CD1c-positive myeloid dendritic cell (primary cell): ENCODE data around the gene MTOR.

ENCODE experiments used
- DNase-seq: peaks from one replicate; pipeline ENCODE4 v3.0.0-alpha.2; 2016; ENCODE audit errors: extremely low spot score

Gene MTOR

DNA sequence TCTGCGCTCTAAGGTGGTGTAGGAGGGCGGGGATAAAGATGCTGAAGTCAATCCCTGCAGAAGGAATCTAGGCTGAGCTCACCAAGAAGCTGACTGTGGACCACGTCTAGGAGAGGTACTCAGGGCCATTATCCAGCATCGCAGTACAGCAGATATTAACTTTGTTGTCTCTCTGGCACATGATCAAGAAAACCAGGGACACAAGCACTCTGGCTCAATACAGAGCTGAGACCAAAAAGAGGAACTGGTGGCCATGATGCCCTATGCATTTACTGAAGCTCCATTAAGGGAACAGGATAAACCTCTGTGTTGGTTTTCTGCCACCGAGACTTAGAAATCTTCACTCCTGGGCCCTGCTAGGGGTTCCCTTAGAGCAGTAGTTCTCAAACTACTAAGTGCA is 111.2 kb downstream of the MTOR start:
- DNase-seq: no peak

DNA sequence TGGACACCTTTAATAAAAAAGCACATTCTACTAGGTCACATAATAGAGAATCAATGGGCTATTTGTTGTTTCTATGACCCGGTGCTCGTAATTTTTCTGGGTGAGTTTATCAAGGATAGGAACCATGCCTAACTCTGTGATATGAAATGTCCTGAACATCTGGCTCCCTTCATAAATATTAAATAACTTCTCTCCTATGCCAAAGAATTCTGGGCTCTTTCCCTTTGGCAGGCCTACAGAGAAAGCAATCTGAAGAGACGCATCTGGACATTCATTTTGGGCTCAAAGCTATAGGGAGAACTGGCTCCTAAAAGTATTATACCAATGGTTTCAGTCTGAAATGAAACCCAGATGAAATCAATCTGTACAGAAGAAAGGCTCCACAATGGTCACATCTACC is 112.0 kb downstream of the MTOR start:
- no peak for DNase-seq

DNA sequence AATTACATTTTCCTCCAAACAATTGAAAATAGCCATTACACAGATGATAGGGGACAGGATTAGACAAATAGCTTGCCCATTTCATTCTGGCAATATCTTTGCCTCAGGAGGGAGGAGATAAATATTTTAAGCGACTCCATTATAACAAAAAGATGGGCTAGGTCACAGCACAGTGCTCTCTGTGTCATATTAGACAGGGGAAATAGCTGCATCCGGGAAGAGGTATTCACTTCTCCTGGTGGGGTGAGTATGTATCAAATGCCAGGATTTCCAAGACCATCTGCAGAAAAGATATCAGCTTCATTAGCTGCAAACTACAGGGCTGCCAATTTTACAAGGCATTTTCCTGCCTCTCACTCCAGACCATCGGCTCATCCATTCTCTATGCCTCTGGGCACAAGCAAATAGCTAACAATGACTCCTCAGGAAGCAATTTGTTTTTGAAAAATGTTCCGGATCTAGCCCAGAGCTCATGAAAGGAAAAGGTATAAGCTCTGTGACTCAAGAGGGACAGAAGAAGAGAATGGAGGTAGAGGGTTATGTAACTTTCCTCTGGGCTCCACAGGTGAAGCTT is 115.1 kb downstream of the MTOR start:
- DNase-seq: no peak

DNA sequence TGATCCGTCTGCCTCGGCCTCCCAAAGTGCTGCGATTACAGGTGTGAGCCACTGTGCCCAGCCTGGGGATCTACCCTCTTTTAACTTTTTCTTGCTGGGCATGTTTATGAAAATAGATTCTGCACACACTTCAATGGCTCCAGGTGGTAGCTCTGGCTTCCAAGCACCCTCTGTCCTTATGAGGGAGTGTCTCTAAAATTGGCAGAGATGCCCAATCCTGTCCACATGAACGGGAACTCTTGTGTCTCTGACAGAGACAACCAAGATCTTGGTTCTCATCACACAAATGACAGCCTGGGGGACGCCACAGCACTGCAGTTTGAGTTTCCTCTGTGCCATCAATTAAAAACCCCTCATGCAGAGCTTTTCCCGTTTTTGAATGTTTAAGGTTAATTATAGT is 116.6 kb downstream of the MTOR start:
- DNase-seq: no peak

DNA sequence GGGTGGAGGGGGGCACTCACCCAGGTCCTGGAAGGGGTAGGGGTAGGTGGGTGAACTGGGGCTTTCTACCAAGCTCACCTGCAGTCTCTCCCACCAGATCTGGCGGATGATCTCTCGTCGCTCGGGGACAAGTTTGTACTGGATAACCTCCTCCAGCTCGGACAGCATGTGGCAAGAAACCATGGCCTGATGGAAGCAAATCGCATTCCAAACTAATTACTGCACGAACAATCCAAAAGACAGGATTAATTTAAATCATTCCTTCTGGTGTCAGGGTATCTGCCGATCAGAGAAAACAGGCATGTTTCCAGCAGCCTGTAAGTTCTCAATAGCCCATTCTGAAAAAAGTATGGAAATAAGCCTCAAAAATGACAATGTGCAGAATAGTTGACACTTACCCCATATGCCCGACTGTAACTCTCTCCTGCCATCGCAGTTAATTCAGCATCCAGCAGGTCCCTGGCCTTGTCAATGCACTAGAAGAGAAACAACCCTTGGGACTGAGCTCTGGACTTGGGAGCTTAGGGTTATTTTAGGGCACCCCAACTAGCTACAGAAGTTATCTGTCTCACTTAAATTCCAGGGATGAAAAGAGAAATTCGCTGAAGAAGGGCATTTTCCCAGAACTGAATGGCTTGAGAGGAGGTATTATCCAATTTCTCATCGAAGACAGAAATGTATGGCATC is 117.6 kb downstream of the MTOR start:
- DNase-seq: no peak

DNA sequence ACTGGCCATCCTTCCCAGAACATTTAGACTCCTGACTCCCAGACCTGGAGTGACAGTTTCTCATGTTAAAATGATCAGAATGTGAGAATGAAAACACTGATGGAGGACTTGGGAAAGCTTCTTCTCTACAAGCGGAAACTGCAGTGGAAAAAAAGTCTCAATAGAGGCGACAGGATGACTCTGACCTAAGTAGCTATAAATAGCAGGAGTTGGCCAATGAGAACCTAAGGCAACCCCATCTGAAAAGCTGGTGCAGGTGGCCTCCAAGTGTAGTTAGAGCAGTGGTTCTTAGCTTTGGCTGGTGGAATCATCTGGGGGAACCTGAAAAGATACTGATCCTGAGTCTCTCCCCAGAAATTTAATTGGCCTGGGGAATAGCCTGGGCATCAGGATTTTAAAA is 118.4 kb downstream of the MTOR start:
- DNase-seq: no peak

DNA sequence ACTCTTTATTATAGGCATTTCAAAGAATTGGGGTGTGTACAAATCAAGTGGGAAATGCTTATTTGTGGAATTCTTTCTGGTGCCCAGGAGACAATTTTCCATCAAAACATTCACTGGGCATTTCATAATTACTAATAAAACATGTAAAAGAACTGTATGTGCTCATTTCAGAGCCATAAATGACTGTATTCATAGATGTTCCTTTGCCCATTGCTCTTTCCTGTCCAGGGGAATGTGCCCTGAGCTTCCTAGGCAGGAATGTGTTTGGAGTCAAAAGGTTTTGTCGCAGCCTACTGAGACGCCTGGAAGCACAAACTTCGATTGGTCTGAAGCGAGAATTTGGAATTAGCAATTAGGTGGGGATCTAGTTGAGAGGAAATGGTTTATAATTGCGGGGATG is 119.0 kb downstream of the MTOR start:
- DNase-seq: no peak

DNA sequence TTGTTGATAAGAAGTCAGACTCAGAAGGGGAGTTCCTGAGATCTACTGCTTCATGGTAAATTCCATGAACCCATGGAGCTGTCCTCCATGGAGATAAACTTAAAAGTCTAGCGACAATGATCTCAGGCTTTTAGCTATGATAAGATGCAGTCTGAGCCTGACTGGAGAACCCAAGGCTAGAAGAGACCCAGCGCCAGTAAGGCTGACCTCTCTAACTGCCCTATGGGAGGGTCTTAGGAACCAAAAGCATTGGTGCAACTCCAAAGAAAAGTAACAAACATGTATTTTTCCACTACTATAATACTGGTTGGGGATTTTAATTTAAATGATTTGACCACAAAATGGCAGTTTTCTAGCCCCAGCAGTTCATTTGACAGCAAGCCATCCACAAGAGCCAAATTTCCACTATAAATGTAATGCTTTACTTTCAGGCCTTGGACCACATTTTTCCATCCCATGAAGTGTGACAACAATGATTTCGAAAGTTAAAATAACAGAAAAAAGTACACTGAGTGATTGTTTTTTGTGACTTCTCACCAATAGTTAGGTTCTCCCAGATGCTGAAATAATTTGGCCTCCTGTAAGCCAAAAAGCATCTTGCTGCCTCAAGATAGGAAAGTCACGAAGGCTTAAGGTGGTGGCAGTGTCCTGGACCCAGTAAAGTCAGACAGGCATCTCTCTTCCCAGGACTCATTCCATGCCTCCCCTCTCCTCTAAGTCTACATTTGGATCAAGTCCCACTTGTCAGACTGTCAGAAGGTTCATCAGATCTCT is 119.5 kb downstream of the MTOR start:
- DNase-seq: no peak

DNA sequence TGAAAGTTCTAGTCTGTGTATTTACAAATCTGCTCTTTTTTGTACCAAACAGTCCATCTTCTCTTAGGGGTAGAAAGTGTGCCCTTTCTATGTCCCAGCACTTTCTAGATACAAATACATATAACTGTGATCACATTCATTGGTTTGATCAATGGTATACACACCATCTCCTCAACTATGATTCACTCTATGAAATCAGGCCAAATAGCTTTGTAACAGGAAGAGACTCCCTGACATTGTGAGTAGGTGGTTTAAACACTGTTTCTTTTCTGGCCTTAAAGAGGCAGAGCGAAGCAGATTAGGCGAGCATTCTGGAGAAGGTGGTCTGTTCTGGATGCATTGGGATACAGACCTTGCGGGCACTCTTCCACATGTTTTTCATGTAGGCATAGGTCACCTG is 123.4 kb downstream of the MTOR start:
- DNase-seq: no peak

DNA sequence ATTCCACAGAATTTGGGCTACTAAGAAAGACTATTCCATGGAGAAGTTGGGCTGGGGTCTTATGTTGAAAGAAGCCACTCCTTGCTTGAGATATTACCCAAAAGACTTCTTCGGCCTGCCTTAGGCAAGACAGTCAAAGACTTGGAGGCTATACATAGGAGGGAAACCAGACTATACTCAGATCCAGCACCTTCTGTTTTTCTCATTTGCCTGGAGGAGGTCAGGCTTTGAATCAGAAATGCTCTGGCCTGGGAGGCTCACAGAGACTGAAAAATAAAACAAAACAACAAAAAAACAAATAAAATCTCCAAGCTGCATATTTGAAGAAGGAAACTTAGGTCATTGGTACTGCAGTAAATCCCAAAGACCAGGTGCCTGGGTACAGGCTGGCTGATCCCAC is 124.3 kb downstream of the MTOR start:
- no peak for DNase-seq

DNA sequence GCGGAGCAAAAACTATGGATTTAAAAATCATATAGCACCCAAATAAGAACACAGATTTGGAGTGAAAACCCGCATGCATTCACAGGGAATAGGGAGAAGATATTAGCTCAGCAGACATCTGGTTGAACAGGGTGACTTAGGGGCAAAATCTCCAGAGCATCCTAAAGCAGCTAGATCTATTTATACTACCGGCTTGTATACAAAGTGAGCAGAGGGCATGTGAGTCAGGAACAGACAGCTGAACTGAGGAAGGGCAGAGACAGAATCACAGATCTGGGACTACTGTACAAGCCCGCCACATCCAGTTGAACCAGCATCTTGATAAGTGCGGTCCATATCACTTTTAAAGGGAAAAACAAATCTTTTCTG is 127.5 kb downstream of the MTOR start:
- no peak for DNase-seq

DNA sequence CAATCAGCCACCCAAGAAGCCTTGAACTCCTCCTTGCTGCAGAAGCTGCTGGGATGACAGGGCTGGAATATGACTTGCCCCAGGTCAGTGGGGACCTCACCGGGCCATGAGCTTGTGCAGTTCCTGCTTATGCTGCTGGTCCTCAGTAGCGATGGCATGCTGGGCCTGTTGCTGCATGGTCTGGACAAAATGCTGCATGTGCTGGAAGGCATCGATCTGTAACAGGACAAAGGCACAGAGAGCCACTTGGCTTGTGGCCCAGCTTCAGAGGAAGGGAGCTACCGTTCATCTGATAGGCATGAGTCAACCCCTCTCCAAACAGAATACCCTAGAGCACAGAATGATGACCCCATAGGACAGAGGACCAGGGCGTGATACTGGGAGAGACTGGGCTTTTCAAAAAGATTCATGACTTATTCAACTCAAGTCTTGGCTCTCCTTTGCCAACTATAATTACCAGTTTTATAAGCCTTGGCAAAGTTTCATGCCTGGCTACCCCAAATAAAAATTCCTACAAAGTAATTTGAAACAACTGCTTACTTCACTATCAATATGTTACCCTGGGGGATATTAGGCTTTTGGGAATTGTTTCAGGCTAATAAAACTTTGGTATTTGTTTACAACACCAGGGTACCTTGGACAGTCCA is 128.0 kb downstream of the MTOR start:
- no peak for DNase-seq

DNA sequence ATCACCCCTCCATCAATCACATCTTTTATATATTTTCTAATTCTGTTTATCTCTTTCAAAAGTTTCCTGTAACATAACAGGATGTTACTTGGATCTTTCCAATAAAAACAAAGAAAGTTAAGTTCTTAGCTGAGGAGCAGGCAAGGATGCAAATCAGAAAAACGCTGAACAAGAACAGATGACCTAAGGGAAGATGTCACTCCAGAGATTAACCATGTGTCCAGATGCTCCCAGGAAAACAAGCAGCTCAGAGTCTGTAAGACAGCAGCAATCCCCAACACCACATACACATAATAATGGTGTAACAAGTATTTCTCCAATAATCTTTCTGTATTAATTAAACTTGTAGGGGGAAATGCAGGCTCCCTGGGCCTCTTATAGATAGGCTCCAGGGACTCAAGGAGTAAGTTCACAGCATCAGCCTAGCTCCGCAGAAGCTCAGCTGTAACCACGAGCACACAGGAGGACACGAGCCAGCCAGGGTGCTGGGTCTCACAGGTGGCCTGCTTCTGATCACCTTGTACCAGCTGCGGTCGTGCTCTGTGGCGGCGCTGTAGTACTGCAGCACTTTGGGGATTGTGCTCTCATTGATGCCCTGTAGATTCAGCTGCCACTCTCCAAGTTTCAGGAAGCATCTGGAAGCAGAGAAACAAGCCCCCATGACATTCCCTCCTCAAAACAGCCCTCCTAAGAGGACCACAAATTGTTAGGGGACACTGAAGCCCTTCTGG is 129.6 kb downstream of the MTOR start:
- no peak for DNase-seq

DNA sequence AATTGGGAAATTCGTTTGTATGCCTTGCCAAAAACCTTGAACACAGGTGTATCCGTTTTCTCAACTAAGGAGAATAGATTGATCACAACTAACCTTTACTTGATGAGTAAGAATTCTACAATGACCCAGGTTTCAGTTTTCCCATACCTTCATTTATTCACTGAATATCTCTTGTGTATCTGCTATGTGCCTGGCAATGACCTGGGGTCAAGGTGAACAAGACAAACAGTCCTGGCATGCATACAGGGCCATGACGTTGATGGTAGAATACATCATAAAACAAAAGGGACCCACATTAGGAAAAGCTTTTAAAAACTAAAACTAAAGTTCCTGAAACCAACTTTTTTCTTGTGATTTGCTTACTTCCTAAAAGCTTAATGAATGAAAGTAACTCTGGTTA is 130.5 kb downstream of the MTOR start:
- no peak for DNase-seq

DNA sequence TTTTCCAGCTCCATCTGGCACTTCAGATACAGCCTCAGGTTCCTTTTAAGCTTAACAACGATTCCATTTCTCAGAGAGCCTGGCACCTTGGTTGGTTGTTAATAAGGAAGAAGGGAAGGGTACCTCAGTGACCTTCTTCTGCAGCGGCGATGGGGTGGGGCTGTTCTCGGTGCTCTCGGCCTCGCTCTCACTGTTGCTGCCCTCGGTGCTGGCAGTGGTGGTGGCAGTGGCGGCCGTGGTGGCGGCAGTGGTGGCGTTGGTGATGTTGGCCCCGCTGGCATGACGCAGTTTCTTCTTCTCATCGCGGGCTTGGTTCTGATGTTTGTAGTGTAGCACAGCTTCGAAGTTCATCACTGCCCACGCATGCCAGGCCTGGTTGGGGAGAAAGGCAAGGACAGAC is 131.9 kb downstream of the MTOR start:
- DNase-seq: no peak

DNA sequence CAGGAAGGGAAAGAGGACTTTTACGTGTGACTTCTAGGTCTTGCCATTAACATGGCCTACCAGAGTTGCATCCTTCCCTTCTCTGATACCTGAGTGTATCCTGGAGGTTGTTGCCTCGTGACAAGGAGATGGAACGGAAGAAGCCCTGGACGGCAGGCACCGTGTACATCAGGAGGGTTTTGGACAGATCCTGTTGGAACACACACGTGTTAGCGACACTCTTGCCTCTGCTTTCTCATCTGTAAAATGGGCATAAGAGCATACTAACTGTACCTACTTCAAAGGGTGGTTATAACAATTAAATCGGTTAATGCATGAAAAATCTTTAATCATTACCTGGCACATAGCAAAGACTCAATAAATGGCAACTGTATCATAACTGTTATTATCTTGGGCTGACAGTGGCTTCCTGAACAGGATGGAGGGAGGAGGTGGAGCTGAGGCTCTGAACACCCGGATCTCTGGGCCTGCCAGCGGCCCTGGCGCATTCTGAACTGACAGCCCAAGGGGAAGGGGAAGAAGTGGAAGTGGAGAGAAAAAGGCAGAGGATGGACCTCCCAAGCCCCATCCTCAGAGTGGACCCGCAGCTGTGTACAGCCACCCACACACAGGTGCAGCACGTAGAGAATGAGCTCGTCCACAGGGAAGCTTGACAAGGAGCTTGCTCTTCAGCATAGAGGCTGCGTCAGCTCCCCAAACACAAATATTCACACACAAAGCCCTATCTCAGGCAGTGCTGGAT is 132.5 kb downstream of the MTOR start:
- no peak for DNase-seq

DNA sequence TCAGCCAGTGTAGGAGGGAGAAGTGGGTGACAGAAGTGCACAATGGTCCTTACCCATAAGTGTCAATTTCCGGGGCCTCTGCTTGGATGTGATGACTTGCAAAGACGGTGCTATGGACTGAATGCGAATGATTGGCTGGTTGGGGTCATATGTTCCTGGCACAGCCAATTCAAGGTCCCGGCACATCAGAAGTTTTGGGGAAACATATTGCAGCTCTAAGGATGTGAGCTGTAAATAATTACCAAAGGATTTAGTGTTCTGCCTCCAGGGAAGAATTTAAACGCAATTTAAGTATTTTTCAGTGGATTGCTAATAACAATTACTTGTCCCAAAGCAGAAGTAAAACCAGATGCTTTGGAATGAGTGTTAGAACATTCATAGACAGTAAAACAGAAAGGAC is 135.8 kb downstream of the MTOR start:
- DNase-seq: no peak

DNA sequence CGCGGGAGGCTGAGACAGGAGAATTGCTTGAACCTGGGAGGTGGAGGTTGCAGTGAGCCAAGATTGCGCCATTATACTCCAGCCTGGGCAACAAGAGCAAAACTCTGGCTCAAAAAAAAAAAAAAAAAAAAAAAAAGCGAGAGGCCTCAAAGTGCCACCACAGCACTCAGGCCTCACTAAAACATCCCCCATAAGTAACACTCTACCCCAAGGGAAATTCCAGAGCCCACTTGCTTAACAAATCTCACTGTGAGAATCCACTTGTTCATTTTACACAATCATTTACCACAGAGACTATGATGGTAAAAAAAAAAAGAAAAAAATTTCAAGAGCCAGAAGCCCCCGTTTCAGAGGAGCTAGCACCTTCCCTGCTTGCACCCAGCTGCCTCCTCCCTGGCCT is 136.4 kb downstream of the MTOR start:
- no peak for DNase-seq

DNA sequence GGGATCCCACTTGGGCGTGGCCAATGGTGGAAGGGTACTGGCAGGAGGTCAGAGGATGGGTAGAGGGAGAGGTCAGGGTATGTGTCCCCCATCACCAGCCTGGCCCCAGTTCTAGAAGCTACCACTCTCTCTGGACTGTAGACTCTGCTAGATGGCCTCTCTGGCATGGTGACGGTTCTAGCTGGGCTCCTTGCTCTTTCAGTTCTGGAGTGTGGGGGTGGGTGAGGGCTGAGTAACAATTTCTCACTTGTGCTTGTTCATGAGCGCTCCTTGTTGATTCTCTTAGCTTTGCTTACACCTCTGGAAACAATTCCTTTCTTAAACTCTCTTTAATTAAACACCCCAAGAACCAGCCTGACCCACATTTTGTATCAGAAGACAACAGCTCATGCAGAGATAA is 137.4 kb downstream of the MTOR start:
- no peak for DNase-seq

DNA sequence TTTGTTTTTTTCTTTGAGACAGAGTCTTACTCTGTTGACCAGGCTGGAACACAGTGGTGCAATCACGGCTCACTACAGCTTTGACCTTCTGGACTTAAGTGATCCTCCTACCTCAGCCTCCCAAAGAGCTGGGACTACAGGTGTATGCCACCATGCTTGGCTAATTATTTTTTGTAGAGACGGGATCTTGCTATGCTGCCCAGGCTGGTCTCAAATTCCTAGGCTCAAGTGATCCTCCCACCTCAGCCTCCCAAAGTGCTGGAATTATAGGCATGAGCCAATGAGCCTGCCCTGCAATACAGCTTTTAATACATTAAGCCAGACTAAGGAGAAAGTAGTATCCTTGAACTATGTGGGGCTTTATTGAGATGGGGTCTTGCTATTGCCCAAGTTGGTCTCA is 146.0 kb downstream of the MTOR start:
- DNase-seq: no peak

DNA sequence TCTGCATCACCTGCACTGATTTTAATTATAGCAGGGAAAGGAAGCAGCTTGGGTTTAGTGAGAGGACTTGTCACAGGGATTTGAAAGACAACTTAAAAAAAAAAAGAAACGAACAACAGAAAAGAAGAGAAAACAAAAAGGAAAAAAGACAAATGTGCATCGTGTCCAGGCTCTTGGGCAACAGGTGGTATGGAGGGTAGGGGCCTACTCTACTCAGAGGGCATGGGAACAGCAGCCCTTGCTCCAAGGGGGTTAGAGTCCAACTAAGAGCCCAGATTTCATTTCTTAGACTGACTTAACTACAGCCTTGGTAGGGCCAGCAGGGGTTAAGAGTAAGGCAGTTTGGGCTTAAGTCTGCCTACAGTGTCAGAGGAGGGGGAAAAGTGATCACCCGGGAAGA is 147.4 kb downstream of the MTOR start:
- no peak for DNase-seq
